Stimulated activated CD4-positive, alpha-beta T cell treated with anti-CD3 and anti-CD28 coated beads, Interleukin-4, amount 100 ng/mL, for 4 hours (primary cell): ENCODE data around the gene FNDC1.
"Not testable (repeated sequence)": the region's sequence is repeated elsewhere in the genome, so short reads cannot be mapped to it uniquely, and the experiment has no call there.

Source experiments
- DNase-seq, 2 experiments: peaks; one replicate each; pipeline ENCODE4 v3.0.0-alpha.2; 2020

The FNDC1 gene

DNA sequence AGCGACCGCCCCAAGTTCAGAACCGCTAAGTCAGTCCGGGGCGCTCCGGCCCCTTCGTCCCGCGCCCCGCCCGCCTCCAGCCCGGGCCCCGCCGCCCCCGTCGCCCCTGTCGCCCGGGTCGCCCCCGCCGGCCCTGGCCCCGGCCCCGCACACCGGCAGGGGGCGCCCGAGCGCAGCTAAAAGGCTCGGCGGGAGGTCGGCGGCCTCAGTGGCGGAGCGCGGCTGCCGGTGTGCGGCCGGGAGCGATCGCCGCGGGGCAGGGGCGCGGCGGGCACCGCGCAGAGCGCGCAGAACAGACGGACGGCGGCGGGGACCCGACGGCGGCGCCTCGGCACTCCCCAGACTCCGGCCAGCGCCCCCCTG, at the start of gene FNDC1:
Gene FNDC1, plus strand, starts transcription at position 208 of the 363 bp plus-strand sequence. CDS start 197 bp downstream, outside the sequence.
- peak in 1 of 2 experiments; percentile 60 for DNase-seq

DNA sequence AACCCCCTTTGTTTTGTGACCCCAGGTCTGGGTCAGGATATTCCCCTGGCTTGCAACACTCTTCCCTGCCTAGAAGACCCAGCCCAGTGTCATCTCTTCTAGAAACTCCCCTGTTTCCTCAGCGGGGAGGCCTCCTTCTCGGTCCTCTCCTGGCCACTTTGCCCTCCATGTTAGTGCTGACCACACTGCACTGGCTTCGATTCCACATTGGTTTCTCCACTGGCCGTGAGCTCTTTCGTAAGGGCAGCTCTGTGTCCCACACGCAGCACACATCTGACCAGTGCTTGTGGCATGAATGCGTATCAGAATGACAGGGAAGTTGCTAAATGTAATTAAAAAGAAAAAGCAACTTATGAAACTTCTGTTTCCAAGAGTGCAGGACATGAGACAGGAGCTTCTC, 49.4 kb upstream of the FNDC1 start:
- DNase-seq, result no peak

DNA sequence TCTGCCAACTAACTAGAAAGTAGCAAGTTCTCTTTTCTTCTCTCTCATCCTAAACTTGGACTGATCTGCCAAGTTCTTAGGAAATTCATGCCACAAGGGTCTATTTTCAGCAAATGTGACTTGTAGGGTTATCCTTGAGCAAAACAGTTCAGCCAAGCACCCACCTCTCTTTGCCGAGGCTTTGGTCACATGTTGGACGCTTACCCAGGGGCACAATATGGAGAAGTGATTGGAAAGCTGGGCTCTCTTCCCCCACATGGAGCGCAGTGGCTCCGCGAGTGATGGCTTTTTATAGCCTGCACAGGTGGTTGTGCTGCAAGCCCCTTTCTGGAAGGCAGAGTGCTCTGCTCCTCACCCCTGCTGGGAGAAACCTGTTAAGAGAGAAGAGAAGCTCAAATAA, 47.7 kb upstream of the FNDC1 start:
- DNase-seq, result no peak

DNA sequence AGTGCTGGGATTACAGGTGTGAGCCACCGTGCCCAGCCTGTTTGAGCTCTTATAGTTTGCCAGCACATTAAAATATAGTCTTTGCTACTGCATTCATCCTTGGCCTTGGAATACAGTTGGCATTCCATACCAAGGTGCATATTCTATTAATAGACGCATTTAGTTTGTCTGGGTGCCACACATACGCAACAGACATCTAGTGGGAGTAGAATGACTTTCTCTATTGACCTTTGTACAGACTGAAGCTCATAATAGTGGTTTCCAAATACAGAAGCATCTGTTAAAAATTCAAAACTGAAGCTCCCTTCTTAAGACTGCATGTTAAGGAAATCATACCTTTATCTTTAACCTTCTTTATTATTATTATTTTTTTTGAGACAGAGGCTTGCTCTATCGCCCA, 46.7 kb upstream of the FNDC1 start:
- DNase-seq, result no peak

DNA sequence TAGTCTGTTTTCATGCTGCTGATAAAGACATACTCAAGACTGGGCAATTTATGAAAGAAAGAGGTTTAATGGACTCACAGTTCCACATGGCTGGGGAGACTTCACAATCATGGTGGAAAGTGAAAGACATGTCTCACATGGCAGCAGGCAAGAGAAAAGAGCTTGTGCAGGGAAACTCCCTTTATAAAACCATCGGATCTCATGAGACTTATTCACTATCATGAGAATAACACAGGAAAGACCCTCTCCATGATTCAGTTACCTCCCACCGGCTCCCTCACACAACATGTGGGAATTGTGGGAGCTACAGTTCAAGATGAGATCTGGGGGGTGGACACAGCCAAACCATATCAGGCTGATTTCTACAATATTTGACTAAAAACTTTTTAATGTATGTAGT, 45.4 kb upstream of the FNDC1 start:
- DNase-seq, result not testable (repeated sequence)

DNA sequence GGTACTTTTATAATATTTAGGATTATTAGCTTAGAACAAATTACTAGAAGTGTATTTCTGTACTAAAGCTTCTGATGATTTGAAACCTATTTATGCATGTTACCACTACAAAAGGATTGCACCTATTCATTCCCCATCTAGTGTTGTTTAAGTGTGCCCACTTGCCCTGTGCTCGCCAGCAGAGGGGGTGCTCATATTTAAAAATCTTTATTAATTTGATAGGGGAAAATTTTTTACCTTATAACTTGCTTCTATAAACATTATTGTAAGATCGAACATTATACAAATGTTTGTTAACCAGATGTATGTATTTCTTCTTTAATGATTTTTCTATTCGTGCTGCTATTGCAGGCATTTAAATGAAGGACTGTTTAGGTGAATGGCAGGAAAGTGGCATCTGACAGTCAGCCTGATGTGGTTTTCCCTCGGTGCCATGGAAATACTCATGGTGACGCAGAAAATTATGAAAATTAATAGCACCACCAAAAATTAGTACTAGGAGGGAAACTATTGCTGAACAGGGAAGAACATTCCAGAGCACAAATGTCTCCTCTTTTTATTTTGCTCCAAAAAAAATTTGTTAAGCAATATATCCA, 44.1 kb upstream of the FNDC1 start:
- no peak for DNase-seq

DNA sequence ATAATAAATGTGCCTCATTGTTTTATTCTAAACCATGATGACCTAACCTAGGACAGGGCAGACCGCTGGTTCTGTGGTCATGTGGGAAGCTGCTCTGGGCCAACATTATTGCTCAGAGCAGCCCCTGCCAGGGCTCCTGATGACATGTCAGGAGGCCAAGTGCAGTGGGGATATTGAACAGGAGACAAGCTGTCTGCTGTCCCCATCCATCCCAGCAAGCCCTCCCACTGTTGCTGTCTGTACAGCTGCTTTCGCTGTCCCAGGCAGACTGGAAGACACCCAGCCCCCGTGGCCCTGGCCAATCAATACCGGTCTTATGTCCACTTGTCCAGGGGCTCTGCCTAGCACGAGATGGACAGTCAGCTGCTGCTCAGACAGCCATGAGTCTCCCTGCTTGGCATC, 43.2 kb upstream of the FNDC1 start:
- DNase-seq, result no peak

DNA sequence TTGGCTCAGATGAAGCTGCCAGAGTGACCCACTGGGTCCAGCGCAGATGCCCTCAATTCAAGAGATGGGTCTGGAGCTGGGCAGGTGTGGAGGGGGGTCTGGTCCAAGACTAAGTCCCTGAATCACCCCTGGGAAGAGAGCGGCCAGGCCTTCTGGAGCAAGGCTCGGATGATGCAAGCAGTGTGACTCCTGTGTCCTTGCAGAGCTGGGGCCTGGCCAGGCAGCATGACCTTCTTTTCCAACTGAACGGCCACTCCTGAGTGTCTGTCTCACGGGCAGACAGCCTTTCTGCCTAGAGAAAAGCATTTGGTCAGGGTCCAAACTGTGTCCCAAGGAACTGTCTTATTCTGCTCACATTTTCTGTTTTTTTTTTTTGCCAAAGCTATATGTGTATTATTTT, 42.6 kb upstream of the FNDC1 start:
- no peak for DNase-seq

DNA sequence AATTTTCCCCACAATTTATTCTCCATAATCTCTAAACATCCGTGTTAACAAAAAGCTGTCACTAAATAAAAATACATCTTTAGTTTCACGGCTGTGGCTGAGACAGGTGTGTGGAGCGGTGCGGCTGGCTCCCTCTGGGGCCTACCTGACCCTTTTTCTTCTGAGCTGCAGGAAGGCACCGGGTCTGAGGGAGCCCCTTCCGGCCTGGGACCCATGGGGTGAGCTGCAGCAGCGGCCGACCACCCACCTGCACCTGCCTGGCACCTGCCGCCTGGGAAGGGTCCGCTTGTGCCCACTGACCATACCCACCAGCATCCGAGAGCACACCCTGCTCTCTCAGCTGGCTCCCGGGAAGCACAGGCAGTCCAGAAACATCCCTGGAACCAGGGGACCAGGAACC, 41.5 kb upstream of the FNDC1 start:
- no peak for DNase-seq

DNA sequence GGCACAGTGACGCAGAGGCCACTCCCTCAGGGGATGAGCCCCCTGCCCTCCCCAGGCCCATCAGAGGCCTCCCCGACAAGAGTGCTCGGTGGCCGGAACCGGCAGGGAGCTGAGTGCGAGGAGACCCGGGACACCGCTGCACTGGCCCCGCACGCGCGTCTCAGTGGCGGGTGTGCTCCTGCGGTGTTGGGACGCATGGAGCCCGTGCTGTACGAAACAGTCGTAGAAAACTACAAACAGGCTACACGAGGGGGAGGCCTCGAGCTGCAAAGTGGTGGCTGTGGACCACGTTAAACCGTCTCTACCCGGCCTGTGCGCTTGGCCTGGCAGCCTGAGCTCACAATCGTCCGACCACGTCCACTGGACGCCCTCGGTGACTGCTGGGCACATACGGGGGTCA, 40.2 kb upstream of the FNDC1 start:
- no peak for DNase-seq

DNA sequence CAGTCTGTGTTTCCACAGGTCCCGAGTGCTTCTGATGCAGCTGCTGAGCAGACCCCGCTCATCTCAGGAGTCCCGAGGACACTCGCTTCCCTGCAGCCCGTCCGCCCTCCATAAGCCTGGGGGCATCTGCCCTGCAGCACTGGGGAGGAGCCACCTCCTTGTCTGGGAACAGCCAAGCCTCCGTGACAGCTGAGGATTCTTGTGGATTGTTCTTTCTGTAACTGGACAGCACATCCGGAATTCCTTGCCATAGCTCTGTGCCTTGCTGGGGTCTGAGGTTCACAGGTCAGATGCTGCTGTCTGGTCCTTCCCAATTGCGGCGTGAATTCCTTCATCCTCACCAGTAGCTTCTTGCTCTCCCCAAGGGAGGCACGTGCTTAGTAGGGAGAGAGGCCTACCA, 38.4 kb upstream of the FNDC1 start:
- no peak for DNase-seq

DNA sequence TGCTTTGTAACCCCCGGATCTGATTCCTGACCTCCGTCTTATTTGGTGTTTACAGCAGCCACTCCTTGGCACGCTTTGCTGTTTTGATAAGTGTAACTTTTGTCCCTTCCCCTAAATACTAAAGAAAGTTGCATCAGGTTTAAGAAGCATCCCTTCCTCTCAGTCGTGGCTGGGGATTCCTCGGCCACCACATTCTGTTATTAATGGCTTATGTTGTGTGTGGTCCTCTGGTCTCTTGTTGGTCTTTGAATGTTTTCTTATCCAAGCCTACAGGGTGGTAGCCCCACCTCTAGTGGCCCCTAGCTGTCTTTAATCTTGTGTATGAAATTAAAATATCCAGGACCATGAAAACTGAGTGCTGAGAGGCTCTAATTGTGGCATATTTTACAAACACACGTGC, 37.5 kb upstream of the FNDC1 start:
- DNase-seq, result no peak

DNA sequence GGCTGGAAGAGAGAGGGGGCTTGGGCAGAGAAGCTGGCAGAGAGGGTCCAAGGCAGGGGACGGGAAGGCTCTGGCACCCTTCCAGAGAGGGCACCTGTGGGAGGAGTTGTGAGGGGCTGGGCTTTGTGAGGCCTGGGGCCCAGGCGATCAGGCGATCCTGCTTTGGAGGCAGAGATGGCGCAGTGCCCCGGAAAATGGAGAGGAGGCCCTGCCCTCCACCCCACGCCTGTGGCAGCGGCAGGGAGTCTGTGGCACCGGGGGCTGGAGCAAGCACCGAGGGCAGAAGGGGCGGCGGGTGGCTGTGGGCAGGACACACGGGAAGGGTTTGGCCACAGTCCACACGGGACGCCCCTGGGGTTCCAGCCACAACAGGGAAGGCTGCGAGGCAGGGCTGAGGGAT, 36.5 kb upstream of the FNDC1 start:
- DNase-seq, result no peak

DNA sequence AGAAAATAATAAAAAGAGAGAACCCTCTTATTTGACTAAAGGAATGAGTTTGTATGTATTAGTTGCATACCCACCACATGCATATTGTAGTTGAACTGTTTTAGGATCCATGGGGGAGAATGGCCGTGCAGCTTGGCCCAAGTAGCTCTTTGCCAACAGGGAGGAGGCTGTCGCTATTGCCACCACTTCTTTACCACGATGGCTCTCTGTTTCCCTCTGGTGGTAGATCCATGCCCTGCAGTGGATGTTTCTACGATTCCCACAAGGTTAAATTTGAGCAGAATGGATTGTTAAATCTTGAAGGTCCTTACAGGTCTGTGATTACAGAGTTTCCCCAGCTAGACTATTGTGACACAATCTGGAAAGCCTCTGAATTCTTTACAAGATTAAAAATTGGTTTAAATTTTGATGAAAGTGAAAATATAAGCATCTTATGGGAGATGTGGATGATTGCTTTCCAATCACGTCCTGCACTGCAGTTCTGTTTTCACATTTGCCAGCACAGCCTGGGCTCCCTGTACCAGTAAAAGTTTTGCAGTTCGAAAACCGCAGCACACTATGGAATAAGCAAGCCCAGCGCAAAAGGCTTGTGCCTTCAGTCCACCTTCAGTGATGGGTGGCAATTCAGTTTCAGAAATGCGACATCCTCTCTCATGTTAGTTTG, 34.4 kb upstream of the FNDC1 start:
- peak; percentile 59 to 71 for DNase-seq

DNA sequence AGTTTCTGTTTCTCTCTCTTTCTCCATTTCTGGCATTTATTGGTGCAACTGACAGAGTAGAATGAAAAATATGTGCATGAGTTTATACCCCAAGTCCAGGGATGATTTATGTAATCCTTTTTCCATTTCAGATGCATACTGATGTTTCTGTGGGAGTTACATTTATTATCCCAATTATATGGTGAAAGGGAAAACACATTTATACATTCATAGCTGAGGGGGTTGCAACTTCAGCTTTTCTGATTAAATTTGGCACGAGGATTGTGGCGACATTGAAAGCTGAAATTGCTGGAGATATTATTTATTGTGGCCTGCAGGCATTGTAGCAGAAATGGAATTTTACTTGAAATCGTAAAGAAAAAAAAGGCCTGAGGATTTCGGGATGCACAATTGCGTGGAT, 31.5 kb upstream of the FNDC1 start:
- DNase-seq, result no peak

DNA sequence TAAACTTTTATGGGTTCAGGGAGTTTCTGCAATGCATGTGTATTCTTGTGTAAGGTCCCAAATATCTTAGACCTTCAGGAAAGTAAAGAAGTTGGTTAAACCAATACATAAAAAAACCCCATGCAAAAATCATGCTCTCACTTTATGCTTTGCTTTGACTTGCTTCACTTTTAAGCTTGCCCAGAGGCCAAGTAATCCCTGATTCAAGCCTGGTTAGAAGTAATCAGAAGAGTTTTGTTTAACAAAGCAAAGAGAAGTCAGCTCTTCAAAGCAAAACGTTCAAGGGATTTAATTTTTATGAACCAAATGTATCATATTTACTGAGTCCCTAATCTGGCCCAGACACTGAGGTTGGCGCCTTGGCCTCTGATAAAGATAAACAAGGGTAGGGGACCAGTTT, 26.7 kb upstream of the FNDC1 start:
- DNase-seq, result no peak

DNA sequence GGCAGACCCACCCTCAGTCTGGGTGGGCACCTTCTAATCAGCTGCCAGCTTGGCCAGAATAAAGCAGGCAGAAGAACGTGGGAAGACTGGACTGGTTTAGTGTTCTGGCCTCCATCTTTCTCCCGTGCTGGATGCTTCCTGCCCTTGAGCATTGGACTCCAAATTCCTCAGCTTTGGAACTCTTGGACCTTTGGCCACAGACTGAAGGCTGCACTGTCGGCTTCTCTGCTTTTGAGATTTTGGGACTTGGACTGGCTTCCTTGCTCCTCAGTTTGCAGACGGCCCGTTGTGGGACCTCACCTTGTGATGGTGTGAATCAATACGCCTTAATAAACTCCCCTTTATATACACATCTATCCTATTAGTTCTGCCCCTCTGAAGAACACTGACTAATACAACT, 20.6 kb upstream of the FNDC1 start:
- DNase-seq, result no peak

DNA sequence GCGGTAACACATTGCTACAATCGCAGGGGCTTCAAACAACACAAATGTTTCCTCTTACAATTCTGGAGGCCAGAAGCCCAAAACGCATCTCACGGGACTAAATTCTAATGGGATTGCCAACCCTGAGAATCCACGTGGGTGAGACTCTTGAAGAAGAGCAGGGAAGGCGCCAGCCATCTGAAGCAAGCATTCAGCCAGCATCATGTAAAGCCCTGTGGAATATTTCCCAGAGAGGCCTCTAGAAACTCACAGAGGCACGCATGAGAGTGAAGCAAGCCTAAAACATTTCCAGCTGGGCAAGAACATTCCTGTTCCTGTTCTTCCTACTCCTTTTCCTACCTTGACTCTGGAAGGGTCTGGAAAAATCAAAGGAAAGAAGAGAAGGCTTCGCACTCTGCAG, 19.6 kb upstream of the FNDC1 start:
- no peak for DNase-seq

DNA sequence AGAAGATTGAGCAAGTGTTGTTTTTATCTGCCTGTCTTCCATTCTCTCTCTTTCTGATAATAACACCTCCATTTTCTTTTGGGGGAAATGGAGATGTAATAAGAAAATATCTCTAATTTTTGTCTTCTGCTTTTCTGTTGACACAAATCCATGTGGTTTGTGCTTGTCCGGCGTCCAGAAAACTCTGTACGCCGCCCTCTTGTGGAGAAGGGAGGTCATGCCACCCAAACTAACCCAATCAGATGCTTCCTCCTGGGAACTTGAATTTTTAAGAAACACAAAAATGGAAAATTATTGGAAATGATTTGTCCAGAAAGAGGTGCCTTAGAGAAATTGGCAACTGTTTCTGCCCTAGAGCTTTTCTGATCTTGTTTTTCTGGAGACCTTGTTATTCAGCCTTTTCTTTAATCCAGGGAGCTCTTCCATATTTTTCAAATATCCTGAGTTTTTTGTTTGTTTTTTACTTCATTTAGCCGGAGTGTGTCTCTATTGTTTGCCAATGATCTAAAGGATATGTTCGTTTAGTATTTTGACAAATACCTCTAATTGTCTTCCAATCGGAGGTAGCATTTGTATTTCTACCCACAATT, 17.8 kb upstream of the FNDC1 start:
- peak; percentile 24 to 27 for DNase-seq

DNA sequence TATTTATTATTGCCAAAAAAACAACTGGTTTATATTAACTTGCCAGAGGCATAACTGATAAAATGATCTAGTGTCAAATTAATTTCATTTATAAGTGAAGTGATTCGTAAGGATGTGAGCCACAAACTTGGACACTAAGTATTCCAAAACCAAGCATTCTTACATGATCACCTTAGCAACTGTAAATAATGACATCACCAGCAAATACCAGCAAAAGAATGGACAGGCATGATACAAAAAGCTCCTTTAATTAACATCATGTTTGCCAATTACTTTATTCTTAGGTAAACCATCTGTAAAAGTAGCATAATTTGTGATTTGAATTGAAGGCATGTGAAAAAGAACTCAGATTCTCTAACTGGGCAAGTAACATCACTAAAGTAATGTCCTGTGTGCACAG, 17.2 kb upstream of the FNDC1 start:
- no peak for DNase-seq

DNA sequence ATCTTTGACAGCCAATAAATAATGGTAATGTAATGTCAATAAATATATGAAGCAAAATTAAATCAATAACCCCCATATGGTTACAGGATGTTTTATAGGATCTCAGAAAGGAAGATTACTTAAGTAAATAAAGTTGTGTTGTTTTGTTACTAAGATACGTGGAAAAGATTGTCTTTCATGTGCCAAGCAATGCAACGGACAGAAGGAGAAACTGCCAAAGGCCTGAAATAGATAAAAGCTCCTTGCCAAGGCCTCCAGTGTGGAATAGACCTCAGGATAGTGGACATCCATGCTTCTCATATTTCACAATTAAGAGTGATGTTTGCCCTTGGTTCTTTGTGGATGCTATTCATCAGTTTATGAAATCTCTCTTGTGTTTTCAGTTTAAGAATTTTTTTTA, 16.4 kb upstream of the FNDC1 start:
- no peak for DNase-seq

DNA sequence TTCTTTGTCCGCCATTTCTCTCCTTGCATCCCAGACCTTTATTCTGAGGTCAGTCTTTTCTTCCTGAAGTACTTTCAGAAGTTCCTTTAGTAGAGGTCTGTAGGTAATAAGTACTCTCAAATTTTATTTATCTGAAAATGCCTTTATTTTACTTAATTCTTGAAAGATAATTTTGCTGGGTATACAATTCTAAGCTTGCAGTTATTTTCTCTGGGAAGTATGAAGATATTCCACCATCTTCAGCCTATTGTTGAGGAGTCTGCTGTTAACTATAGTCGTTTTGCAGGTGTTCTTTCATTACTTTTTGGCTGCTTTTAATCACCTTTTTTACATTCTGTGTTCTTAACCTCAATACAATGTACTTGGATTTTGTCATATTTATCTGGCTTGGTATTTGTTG, 13.5 kb upstream of the FNDC1 start:
- DNase-seq, result no peak

DNA sequence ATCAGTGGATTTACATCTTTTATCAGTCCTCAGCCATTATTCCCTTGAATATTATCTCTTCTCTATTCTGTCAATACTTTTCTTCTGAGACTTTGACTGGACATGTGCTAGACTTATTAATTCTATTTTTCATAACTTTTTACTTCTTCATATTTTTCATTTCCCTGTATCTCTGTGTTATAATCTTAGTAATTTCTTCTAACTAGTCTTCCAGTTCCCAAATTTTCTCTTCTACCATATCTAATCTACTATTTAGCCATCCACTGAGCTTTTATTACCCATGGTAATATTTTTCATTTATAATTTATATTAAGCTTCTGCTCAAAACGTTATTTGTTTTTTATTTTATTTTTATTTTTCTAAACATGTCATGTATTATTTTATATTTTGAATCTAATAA, 13.1 kb upstream of the FNDC1 start:
- no peak for DNase-seq

DNA sequence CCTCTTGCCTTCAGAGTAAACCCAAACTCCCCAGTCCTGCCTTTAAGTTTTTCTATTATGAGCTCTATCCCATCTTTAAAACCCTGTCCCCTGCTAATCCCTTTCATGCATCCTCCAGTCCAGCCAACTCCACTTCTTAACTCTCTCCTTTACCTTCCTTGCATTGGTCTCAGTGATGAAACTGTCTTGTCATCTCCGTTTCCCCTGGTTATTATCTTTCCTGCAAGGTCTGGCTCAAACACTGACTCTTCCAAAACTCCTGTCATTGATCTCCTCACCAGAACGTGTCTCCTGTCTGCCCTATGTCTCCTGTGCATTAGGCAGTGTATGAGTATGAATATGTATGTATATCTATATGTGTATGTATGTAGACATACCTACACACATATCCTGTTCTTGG, 11.8 kb upstream of the FNDC1 start:
- DNase-seq, result no peak

DNA sequence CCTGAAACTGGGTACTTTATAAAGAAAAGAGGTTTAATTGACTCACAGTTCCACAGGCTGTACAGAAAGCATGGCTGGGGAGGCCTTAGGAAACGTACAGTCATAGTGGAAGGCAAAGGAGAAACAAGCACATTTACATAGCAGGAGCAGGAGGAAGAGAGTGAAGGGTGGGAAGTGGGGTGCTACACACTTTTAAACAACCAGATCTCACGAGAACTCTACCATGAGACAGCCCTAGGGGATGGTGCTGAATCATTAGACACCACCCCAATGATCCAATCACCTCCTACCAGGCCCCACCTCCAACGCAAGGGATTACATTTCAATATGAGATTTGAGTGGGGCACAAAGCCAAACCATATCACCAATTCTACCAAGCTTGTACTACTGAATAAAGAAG, 7.4 kb upstream of the FNDC1 start:
- no peak for DNase-seq
